ENCODE measurements around the gene PIGO. TPM values are rescaled to one million over a fixed set of nuclear protein-coding genes. Genes with fewer than 3 reads are reported as not detected.

Gene PIGO
- total and polyA plus RNA-seq, 9 of the 15 experiments (the other 6 are each of a cell fraction or from before 2014, with no cell fraction given): 5.4 to 13.7 (median 9.7) TPM

- TF ChIP-seq E2F4 (CRISPR knock-in tag; IDR thresholded peaks at IDR 0.05; ENCODE audit: low read depth): no peak
- no peak for TF ChIP-seq HNRNPH1 (optimal IDR thresholded peaks at IDR 0.05; ENCODE audit: low read depth, low read length)
- no peak for TF ChIP-seq HINFP (tag; conservative IDR thresholded peaks at IDR 0.05; ENCODE audit: low read depth)
- no peak for TF ChIP-seq E2F5 (CRISPR knock-in tag; IDR thresholded peaks at IDR 0.05)
- TF ChIP-seq ZFP36 (IDR thresholded peaks at IDR 0.05; ENCODE audit: low read depth, low read length, partially characterized antibody): no peak
- TF ChIP-seq FOXM1 (IDR thresholded peaks at IDR 0.05; ENCODE audit: low read depth): peak; percentile 66
- no peak for TF ChIP-seq FOXM1 (CRISPR knock-in tag; IDR thresholded peaks at IDR 0.05; ENCODE audit: low read depth)
- TF ChIP-seq SP2 (IDR thresholded peaks at IDR 0.05; ENCODE audit: extremely low read depth, low read depth, low read length, poor library complexity, severe bottlenecking): no peak
- TF ChIP-seq PURB (CRISPR knock-in tag; IDR thresholded peaks at IDR 0.05; ENCODE audit: low read depth): no peak
- no peak; a peak in 1 of 3 replicates for TF ChIP-seq CBX3 (IDR thresholded peaks at IDR 0.05; ENCODE audit: borderline replicate concordance in 1 of 2, low read length in 2 of 2)
- TF ChIP-seq THRA (IDR thresholded peaks at IDR 0.05): no peak
- TF ChIP-seq POLR3G (IDR thresholded peaks at IDR 0.05; ENCODE audit: extremely low read depth, insufficient read length, insufficient replicate concordance): no peak
- TF ChIP-seq MLLT1 (IDR thresholded peaks at IDR 0.05): peak in 1 of 2 experiments; percentile 55; a peak in 2 of 4 replicates
- TF ChIP-seq HSF4 (CRISPR knock-in tag; IDR thresholded peaks at IDR 0.05; ENCODE audit: borderline replicate concordance): no peak
- peak in 1 of 2 experiments; percentile 71; a peak in 3 of 4 replicates for TF ChIP-seq MNT (conservative IDR thresholded peaks at IDR 0.05)
- no peak for TF ChIP-seq DNMT1 (IDR thresholded peaks at IDR 0.05)
- no peak for TF ChIP-seq CREBBP (IDR thresholded peaks at IDR 0.05; ENCODE audit: low read depth, low read length)
- TF ChIP-seq ZNF436 (CRISPR knock-in tag; IDR thresholded peaks at IDR 0.05): no peak
- TF ChIP-seq ZNF75A (CRISPR knock-in tag; IDR thresholded peaks at IDR 0.05): no peak
- TF ChIP-seq NFATC3 (IDR thresholded peaks at IDR 0.05): no peak
Measured at GRCh38 chr9:35108946-35109575, 12.7 kb upstream of the PIGO start (continued).

Data from K562 (cell line).